ENCODE data around the gene LTF.

DNA sequence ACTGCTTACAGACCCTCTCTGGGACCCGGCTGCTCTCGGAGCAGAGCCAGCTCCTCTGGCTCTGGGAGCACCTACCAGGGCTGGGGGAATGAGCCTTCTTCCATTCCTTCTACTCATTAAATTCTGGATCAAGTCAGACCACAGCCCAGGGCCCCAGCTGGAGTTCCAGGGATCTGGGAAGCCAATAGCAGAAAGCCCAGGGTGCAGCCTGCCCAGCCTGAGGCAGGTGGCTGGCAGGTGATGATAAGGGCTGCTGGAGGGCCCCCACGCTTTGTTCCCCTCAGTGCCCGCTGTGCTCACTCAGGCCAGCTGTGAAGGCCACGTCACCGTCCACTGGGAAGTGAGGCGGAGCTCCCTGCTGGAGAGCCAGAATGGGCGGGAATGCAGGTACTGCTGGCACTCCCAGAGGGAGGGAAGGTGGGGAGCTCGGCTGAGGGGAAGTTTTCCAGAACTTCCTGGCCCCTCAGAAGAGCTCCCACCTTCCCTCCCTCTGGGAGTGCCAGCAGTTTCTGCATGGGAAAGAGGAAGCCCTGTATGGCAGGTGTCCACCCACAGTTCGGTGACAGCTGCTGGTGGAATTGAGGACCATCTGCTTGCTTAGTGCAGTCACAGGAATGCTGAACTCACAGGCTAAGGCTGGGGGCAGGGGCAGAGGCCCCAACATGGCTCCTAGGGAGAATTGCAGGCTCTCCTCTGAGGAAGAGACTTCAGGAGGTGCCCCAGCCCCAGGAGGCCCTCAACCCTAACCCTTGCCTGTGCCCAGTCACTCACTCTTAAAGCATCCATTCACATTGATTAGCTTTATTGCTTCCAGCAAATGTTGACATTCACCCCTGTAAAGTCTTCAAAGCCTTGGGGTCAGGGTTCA is 20.4 kb upstream of the LTF start:
- TF ChIP-seq, protein P1, sequence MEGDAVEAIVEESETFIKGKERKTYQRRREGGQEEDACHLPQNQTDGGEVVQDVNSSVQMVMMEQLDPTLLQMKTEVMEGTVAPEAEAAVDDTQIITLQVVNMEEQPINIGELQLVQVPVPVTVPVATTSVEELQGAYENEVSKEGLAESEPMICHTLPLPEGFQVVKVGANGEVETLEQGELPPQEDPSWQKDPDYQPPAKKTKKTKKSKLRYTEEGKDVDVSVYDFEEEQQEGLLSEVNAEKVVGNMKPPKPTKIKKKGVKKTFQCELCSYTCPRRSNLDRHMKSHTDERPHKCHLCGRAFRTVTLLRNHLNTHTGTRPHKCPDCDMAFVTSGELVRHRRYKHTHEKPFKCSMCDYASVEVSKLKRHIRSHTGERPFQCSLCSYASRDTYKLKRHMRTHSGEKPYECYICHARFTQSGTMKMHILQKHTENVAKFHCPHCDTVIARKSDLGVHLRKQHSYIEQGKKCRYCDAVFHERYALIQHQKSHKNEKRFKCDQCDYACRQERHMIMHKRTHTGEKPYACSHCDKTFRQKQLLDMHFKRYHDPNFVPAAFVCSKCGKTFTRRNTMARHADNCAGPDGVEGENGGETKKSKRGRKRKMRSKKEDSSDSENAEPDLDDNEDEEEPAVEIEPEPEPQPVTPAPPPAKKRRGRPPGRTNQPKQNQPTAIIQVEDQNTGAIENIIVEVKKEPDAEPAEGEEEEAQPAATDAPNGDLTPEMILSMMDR (IDR thresholded peaks at IDR 0.05; ENCODE audit: low read length): no peak
- no peak for TF ChIP-seq EZH2phosphoT487 (IDR thresholded peaks at IDR 0.05; ENCODE audit: low read length)
